GM23338 (cell line): ENCODE measurements around the gene OR8D1. TPM values are rescaled to one million over a fixed set of nuclear protein-coding genes. Genes with fewer than 3 reads are reported as not detected.

ENCODE experiments used
- ATAC-seq: fragments of 200-7000 bp; cut with Tn5 transposase; 3 replicates; pipeline ENCODE4 v1.9.1; 2020
- DNase-seq: peaks from one replicate; pipeline ENCODE4 v3.0.0-alpha.2; 2015; ENCODE audit warnings: low spot score
- H2AFZ ChIP-seq: fragments of 200-600 bp; sonication (generic); 2 replicates; pipeline ENCODE4 v1.8.0; 2016; ENCODE audit warnings: antibody characterized with exemption, mild to moderate bottlenecking, moderate library complexity
- H3F3A ChIP-seq: fragments of 200-600 bp; sonication (generic); replicated peaks from 2 replicates; pipeline ENCODE4 v1.8.0; 2017; ENCODE audit warnings: antibody characterized with exemption, mixed run types, low read depth
- H3K27ac ChIP-seq: fragments of 200-600 bp; sonication (generic); 2 replicates; pipeline ENCODE4 v1.6.1; 2016; ENCODE audit warnings: low read depth
- H3K27me3 ChIP-seq: fragments of 200-600 bp; sonication (generic); 2 replicates; pipeline ENCODE4 v1.8.0; 2016; ENCODE audit warnings: mild to moderate bottlenecking, mixed run types, moderate library complexity; ENCODE audit not compliant: insufficient read depth
- H3K36me3 ChIP-seq: fragments of 200-600 bp; sonication (generic); 2 replicates; pipeline ENCODE4 v1.8.0; 2016; ENCODE audit warnings: mild to moderate bottlenecking; ENCODE audit not compliant: insufficient read depth
- H3K4me1 ChIP-seq: fragments of 200-600 bp; sonication (generic); 2 replicates; pipeline ENCODE4 v1.8.0; 2016; ENCODE audit warnings: mild to moderate bottlenecking, moderate library complexity; ENCODE audit not compliant: insufficient read depth
- H3K4me2 ChIP-seq: fragments of 200-600 bp; sonication (generic); 2 replicates; pipeline ENCODE4 v1.7.1; 2017; ENCODE audit warnings: mixed run types
- H3K4me3 ChIP-seq: fragments of 200-600 bp; sonication (generic); 2 replicates; pipeline ENCODE4 v1.6.1; 2016; ENCODE audit warnings: mixed run types
- H3K79me2 ChIP-seq: fragments of 200-600 bp; sonication (generic); replicated peaks from 2 replicates; pipeline ENCODE4 v1.8.0; 2017; ENCODE audit warnings: mild to moderate bottlenecking; ENCODE audit not compliant: insufficient read depth
- H3K9me2 ChIP-seq: fragments of 200-600 bp; sonication (generic); 2 replicates; pipeline ENCODE4 v1.8.0; 2017; ENCODE audit not compliant: insufficient read depth
- H4K20me1 ChIP-seq: fragments of 200-600 bp; sonication (generic); replicated peaks from 2 replicates; pipeline ENCODE4 v1.8.0; 2017; ENCODE audit warnings: mild to moderate bottlenecking; ENCODE audit not compliant: insufficient read depth
- H3K27ac Mint-ChIP-seq: 2 replicates; pipeline ENCODE4 v1.8.0; 2020; ENCODE audit warnings: inconsistent platforms, mild to moderate bottlenecking, moderate library complexity, mixed read lengths
- H3K27me3 Mint-ChIP-seq: 3 replicates; pipeline ENCODE4 v1.8.0; 2022; ENCODE audit warnings: low read depth, mild to moderate bottlenecking, moderate library complexity, mixed read lengths, inconsistent platforms; ENCODE audit not compliant: insufficient read depth, poor library complexity
- H3K36me3 Mint-ChIP-seq: 3 replicates; pipeline ENCODE4 v1.8.0; 2021; ENCODE audit warnings: low read depth, mild to moderate bottlenecking, inconsistent platforms, moderate library complexity, mixed read lengths
- H3K4me1 Mint-ChIP-seq: 3 replicates; pipeline ENCODE4 v1.8.0; 2020; ENCODE audit warnings: mild to moderate bottlenecking, inconsistent platforms, mixed read lengths
- H3K4me3 Mint-ChIP-seq: 3 replicates; pipeline ENCODE4 v1.8.0; 2021; ENCODE audit warnings: moderate library complexity, mild to moderate bottlenecking, inconsistent platforms, mixed read lengths
- H3K9me3 Mint-ChIP-seq: 3 replicates; pipeline ENCODE4 v1.8.0; 2020; ENCODE audit warnings: moderate library complexity, mild to moderate bottlenecking, inconsistent platforms, mixed read lengths
- CTCF ChIP-seq, 2 experiments: fragments of 200-600 bp in 1 of 2; sonication (generic) in 1 of 2; conservative IDR thresholded peaks; 2 replicates each; pipeline versions ENCODE4 v1.5.1 to v1.6.1; 2016 to 2017; ENCODE audit warnings: antibody characterized with exemption in 2 of 2, low read depth in 2 of 2, mild to moderate bottlenecking in 2 of 2, moderate library complexity in 1 of 2
- EZH2 ChIP-seq: fragments of 200-600 bp; sonication (generic); IDR thresholded peaks from one replicate; pipeline ENCODE4 v1.8.0; 2017; ENCODE audit warnings: antibody characterized with exemption, mild to moderate bottlenecking, low read depth; ENCODE audit not compliant: unreplicated experiment
- EZH2phosphoT487 ChIP-seq: fragments of 200-600 bp; sonication (generic); IDR thresholded peaks from one replicate; pipeline ENCODE4 v1.8.1; 2018; ENCODE audit warnings: antibody characterized with exemption; ENCODE audit not compliant: unreplicated experiment
- polyA plus RNA-seq: library from polyadenylated mRNA; unstranded; fragments of >200 nt; fragmentation: Nextera tagmentation; extraction: Ambion mirVana; gene quantifications from 2 replicates; pipeline ENCODE4 v1.2.1, GENCODE V29; 2016
- total RNA-seq: library from RNA; depleted of rRNA; stranded (reverse); fragments of >200 nt; shearing (Covaris generic); gene quantifications from 2 replicates; pipeline ENCODE4 v1.2.3, GENCODE V29; 2014
- TF ChIP-seq, protein P1 (sequence below): IDR thresholded peaks from 2 replicates; pipeline ENCODE4 v1.6.1; 2016; ENCODE audit warnings: antibody characterized with exemption

Gene OR8D1
- total and polyA plus RNA-seq, 2 experiments from 2014 or later, result not detected

DNA sequence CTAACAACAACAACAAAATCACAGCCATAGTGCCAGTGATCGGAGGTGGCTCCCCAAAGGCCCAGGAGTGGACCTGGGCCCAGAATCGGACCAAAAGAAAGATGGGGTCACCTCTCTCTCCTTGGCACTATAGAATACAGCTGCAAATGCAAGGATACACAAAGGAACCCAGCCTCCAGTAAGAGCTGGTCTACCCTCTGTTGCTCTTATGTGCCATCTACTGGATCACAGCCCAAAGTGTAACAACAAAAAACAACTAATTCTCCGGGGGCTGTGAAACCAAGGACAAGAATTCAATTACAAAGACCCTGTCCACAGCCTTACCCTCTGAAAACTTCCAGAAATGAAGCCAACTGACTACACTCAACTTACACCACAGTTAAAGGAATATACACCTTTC is 35.9 kb downstream of the OR8D1 start:
- Histone ChIP-seq H3K4me2 (no peak overlapping the region), H4K20me1 (no peaks in the 10 kb centered on the region), H3K27me3 (no peaks in the 10 kb centered on the region), H2AFZ (peak overlapping the region; percentile 11), H3K9me2 (no peaks in the 10 kb centered on the region; the same call in none of the 2 replicates), H3F3A (no peaks in the 10 kb centered on the region), H3K36me3 (no peaks in the 10 kb centered on the region), H3K4me1 (peaks cover 19% of the 10 kb centered on the region), H3K79me2 (no peaks in the 10 kb centered on the region), H3K4me3 (no peak overlapping the region), H3K27ac (no peak overlapping the region)
- DNase-seq (peak; percentile 47), ATAC-seq (peak; percentile 84)
- Mint-ChIP-seq H3K36me3 (peaks cover 3% of the 10 kb centered on the region; the same call in 2 of the 3 replicates), H3K4me1 (peaks cover 10% of the 10 kb centered on the region), H3K27ac (no peak overlapping the region), H3K27me3 (no peaks in the 10 kb centered on the region), H3K9me3 (peaks cover 21% of the 10 kb centered on the region), H3K4me3 (no peak overlapping the region)
- peak; percentile 50 to 64 for TF ChIP-seq CTCF (conservative IDR thresholded peaks at IDR 0.05; ENCODE audit: low read depth in 2 of 2)
- TF ChIP-seq, protein P1, sequence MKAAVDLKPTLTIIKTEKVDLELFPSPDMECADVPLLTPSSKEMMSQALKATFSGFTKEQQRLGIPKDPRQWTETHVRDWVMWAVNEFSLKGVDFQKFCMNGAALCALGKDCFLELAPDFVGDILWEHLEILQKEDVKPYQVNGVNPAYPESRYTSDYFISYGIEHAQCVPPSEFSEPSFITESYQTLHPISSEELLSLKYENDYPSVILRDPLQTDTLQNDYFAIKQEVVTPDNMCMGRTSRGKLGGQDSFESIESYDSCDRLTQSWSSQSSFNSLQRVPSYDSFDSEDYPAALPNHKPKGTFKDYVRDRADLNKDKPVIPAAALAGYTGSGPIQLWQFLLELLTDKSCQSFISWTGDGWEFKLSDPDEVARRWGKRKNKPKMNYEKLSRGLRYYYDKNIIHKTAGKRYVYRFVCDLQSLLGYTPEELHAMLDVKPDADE, result no peak

DNA sequence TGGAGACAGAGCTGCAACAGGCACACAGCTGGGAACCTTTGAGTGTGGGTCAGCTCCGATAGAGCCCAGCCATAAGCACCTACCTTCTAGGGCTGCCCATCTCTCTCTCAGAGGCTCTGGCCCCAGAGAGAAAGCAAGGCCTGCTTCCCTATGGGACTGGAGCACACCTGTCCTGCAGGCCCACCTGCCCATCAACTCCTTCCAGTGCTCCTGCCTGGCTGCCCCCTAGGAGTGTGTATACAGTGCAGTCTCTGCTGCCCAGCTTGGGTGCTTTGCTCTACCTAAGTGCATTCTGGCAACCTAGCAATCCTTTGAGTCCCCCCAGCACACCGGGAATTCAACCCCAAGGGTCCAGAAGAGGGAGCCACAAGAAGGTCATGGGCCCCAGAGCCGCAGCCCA is 36.5 kb downstream of the OR8D1 start:
- peaks cover 10% of the 10 kb centered on the region for H3K4me1 Mint-ChIP-seq
- H3K4me3 Mint-ChIP-seq, result no peak overlapping the region

More for the DNA sequence above, 36.5 kb downstream of the OR8D1 start:
- H3K36me3 ChIP-seq, result no peaks in the 10 kb centered on the region
- peak; percentile 42 for ATAC-seq
- no peaks in the 10 kb centered on the region; the same call in none of the 2 replicates for H3K9me2 ChIP-seq
- H3K27me3 Mint-ChIP-seq, result no peaks in the 10 kb centered on the region
- H3K4me2 ChIP-seq, result no peak overlapping the region
- H3F3A ChIP-seq, result no peaks in the 10 kb centered on the region
- no peak overlapping the region for H3K27ac ChIP-seq
- no peak for DNase-seq
- no peaks in the 10 kb centered on the region for H4K20me1 ChIP-seq
- no peak overlapping the region for H3K4me3 ChIP-seq
- no peak overlapping the region; the same call in 1 of the 2 replicates for H3K27ac Mint-ChIP-seq
- no peaks in the 10 kb centered on the region for H3K79me2 ChIP-seq
- H3K4me1 ChIP-seq, result peaks cover 22% of the 10 kb centered on the region
- peaks cover 15% of the 10 kb centered on the region for H3K9me3 Mint-ChIP-seq
- no peak for TF ChIP-seq EZH2
- TF ChIP-seq CTCF (conservative IDR thresholded peaks at IDR 0.05; ENCODE audit: low read depth in 2 of 2), result peak in 1 of 2 experiments; percentile 24; a peak in 2 of 4 replicates
- no peak for TF ChIP-seq EZH2phosphoT487
- no peaks in the 10 kb centered on the region; the same call in 2 of the 3 replicates for H3K36me3 Mint-ChIP-seq
- no peaks in the 10 kb centered on the region for H3K27me3 ChIP-seq
- H2AFZ ChIP-seq, result peak overlapping the region; percentile 11
